Naive thymus-derived CD4-positive, alpha-beta T cell (primary cell): ENCODE data around the gene ALOX15. TPM values are rescaled to one million over a fixed set of nuclear protein-coding genes. Genes with fewer than 3 reads are reported as not detected.
"Not testable (repeated sequence)": the region's sequence is repeated elsewhere in the genome, so short reads cannot be mapped to it uniquely, and the experiment has no call there.

Source experiments
- ATAC-seq: fragments of 150-1000 bp; cut with Tn5 transposase; 2 replicates; pipeline ENCODE4 v1.10.0; 2021; ENCODE audit warnings: mild to moderate bottlenecking, moderate library complexity
- CTCF ChIA-PET: fragments of 350-600 bp; sonication (Branson Sonifier 250); formaldehyde crosslinking; loops from one replicate; lab custom pipeline; 2021; ENCODE audit warnings: antibody characterized with exemption; lab: Charles Lee
- POLR2A ChIA-PET: fragments of 350-600 bp; sonication (Branson Sonifier 250); formaldehyde crosslinking; loops from one replicate; lab custom pipeline; 2021; ENCODE audit warnings: antibody characterized with exemption, inconsistent platforms; lab: Charles Lee
- DNase-seq, 9 donors: peaks; one replicate each; pipeline versions ENCODE4 v3.0.0 to v3.0.0-alpha.2; 2020 to 2022; ENCODE audit warnings: mixed read lengths in 1 of 9
- H3K27ac ChIP-seq: one replicate; pipeline ENCODE4 v1.7.0; 2013; ENCODE audit warnings: mild to moderate bottlenecking, low read depth, low read length, moderate library complexity
- H3K27me3 ChIP-seq, 2 donors: one replicate each; pipeline ENCODE4 v1.7.0; 2013; ENCODE audit warnings: low read length in 2 of 2, mild to moderate bottlenecking in 2 of 2, moderate library complexity in 2 of 2; ENCODE audit not compliant: control insufficient read depth in 2 of 2, insufficient read depth in 2 of 2
- H3K36me3 ChIP-seq, 3 experiments: 1 replicate in 2 of 3; 2 replicates in 1 of 3; pipeline ENCODE4 v1.7.0; 2013; ENCODE audit warnings: low read length in 3 of 3, mild to moderate bottlenecking in 3 of 3, moderate library complexity in 1 of 3; ENCODE audit not compliant: insufficient read depth in 3 of 3, control insufficient read depth in 2 of 3
- H3K4me1 ChIP-seq, 2 donors: one replicate each; pipeline ENCODE4 v1.7.0; 2013; ENCODE audit warnings: low read length in 2 of 2, mild to moderate bottlenecking in 2 of 2, moderate library complexity in 1 of 2; ENCODE audit not compliant: control insufficient read depth in 2 of 2, insufficient read depth in 2 of 2
- H3K4me3 ChIP-seq: 2 replicates; pipeline ENCODE4 v1.7.0; 2013; ENCODE audit warnings: mild to moderate bottlenecking, low read length
- H3K9me3 ChIP-seq, 3 experiments: 1 replicate in 2 of 3; 2 replicates in 1 of 3; pipeline ENCODE4 v1.7.0; 2013; ENCODE audit warnings: low read length in 3 of 3; ENCODE audit not compliant: control insufficient read depth in 2 of 3
- H3K27ac Mint-ChIP-seq, 9 donors: one replicate each; pipeline ENCODE4 v1.8.0; 2020 to 2022; ENCODE audit warnings: mixed read lengths in 9 of 9, mild to moderate bottlenecking in 8 of 9, moderate library complexity in 5 of 9, inconsistent platforms in 2 of 9
- H3K27me3 Mint-ChIP-seq, 5 donors: one replicate each; pipeline ENCODE4 v1.8.0; 2021 to 2022; ENCODE audit warnings: mixed read lengths in 5 of 5, mild to moderate bottlenecking in 1 of 5
- H3K36me3 Mint-ChIP-seq, 5 donors: one replicate each; pipeline ENCODE4 v1.8.0; 2020 to 2022; ENCODE audit warnings: mixed read lengths in 5 of 5, mild to moderate bottlenecking in 3 of 5, inconsistent platforms in 1 of 5
- H3K4me1 Mint-ChIP-seq, 7 donors: one replicate each; pipeline ENCODE4 v1.8.0; 2020 to 2022; ENCODE audit warnings: mixed read lengths in 7 of 7, mild to moderate bottlenecking in 3 of 7, inconsistent platforms in 1 of 7
- H3K4me3 Mint-ChIP-seq, 10 donors: one replicate each; pipeline ENCODE4 v1.8.0; 2020 to 2022; ENCODE audit warnings: mild to moderate bottlenecking in 10 of 10, mixed read lengths in 10 of 10, moderate library complexity in 6 of 10, inconsistent platforms in 2 of 10
- H3K9me3 Mint-ChIP-seq, 11 donors: one replicate each; pipeline ENCODE4 v1.8.0; 2020 to 2022; ENCODE audit warnings: mixed read lengths in 11 of 11, mild to moderate bottlenecking in 4 of 11, inconsistent platforms in 1 of 11, moderate library complexity in 1 of 11
- intact Hi-C, 2 donors: fragments of 100-400 bp; cut with micrococcal nuclease; formaldehyde crosslinking; loops; one replicate each; pipeline ENCODE4 v1.15.1; 2023
- polyA plus RNA-seq, 2 donors: library from polyadenylated mRNA; unstranded; fragments of 300-500 nt; fragmentation: Illumina TruSeq; gene quantifications; one replicate each; pipeline ENCODE4 v1.2.3, GENCODE V29; 2021
- total RNA-seq, 6 experiments: library from RNA in 5 of 6; stranded (reverse) in 5 of 6; gene quantifications; 1 replicate in 5 of 6; 2 replicates in 1 of 6; pipeline ENCODE4 v1.2.3 and lab custom pipeline; 2021 to 2026

Gene ALOX15
- total and polyA plus RNA-seq, 7 experiments from 2014 or later, result 0.44 to 0.60 (median 0.50) TPM; not detected in 4

- H3K27me3 Mint-ChIP-seq, result peaks cover 0 to 14% (median 0%) of the 10 kb centered on the region in 5 donors
- no peak overlapping the region for H3K4me3 ChIP-seq
- H3K9me3 ChIP-seq, result no peaks in the 10 kb centered on the region
- POLR2A ChIA-PET, result no interaction called here
- no peaks in the 10 kb centered on the region for H3K4me1 ChIP-seq
- no peaks in the 10 kb centered on the region for H3K27me3 ChIP-seq
- CTCF ChIA-PET, result no interaction called here
- ATAC-seq (no peak), DNase-seq (no peak)
- intact Hi-C loops, result no loop called here
- no peak overlapping the region for H3K27ac Mint-ChIP-seq
- H3K36me3 Mint-ChIP-seq, result no peaks in the 10 kb centered on the region
- H3K4me1 Mint-ChIP-seq, result no peaks in the 10 kb centered on the region
- H3K36me3 ChIP-seq, result no peaks in the 10 kb centered on the region
- H3K27ac ChIP-seq, result no peak overlapping the region
- H3K4me3 Mint-ChIP-seq, result no peak overlapping the region
- H3K9me3 Mint-ChIP-seq, result peaks cover 0 to 1% (median 0%) of the 10 kb centered on the region in 11 donors
Observed at GRCh38 chr17:4600563-4600962, 40.9 kb downstream of the ALOX15 start.

GRCh38 chr17:4599505-4600281 is 41.8 kb downstream of the ALOX15 start:
- H3K9me3 ChIP-seq, result no peaks in the 10 kb centered on the region
- peaks cover 0 to 14% (median 0%) of the 10 kb centered on the region in 5 donors for H3K27me3 Mint-ChIP-seq
- no peaks in the 10 kb centered on the region for H3K4me1 ChIP-seq
- H3K36me3 Mint-ChIP-seq, result no peaks in the 10 kb centered on the region
- H3K27me3 ChIP-seq, result no peaks in the 10 kb centered on the region
- H3K27ac ChIP-seq, result no peak overlapping the region
- no peaks in the 10 kb centered on the region for H3K36me3 ChIP-seq
- DNase-seq (no peak), ATAC-seq (no peak)
- intact Hi-C loops, result no loop called here
- ChIA-PET POLR2A (no interaction called here), CTCF (no interaction called here)
- H3K4me1 Mint-ChIP-seq, result peaks cover 0 to 5% (median 4%) of the 10 kb centered on the region in 7 donors
- no peak overlapping the region for H3K4me3 Mint-ChIP-seq
- peaks cover 0 to 1% (median 0%) of the 10 kb centered on the region in 11 donors for H3K9me3 Mint-ChIP-seq
- no peak overlapping the region for H3K27ac Mint-ChIP-seq
- H3K4me3 ChIP-seq, result no peak overlapping the region

GRCh38 chr17:4598776-4599504 is 42.5 kb downstream of the ALOX15 start:
- Mint-ChIP-seq H3K36me3 (no peaks in the 10 kb centered on the region), H3K27me3 (peaks cover 0 to 14% (median 0%) of the 10 kb centered on the region in 5 donors), H3K4me1 (peaks cover 0 to 5% (median 4%) of the 10 kb centered on the region in 7 donors), H3K9me3 (peaks cover 0 to 1% (median 0%) of the 10 kb centered on the region in 11 donors), H3K27ac (no peak overlapping the region), H3K4me3 (no peak overlapping the region)
- ChIA-PET CTCF (no interaction called here), POLR2A (no interaction called here)
- no peaks in the 10 kb centered on the region for H3K4me1 ChIP-seq
- DNase-seq (no peak), ATAC-seq (no peak)
- H3K9me3 ChIP-seq, result no peaks in the 10 kb centered on the region
- H3K27ac ChIP-seq, result no peak overlapping the region
- intact Hi-C loops, result no loop called here
- H3K36me3 ChIP-seq, result no peaks in the 10 kb centered on the region
- H3K4me3 ChIP-seq, result no peak overlapping the region
- no peaks in the 10 kb centered on the region for H3K27me3 ChIP-seq

- ChIA-PET CTCF (no interaction called here), POLR2A (no interaction called here)
- Mint-ChIP-seq H3K36me3 (no peaks in the 10 kb centered on the region), H3K4me3 (no peak overlapping the region), H3K9me3 (peaks cover 0 to 1% (median 0%) of the 10 kb centered on the region in 11 donors), H3K27ac (no peak overlapping the region), H3K27me3 (peaks cover 0 to 14% (median 2%) of the 10 kb centered on the region in 5 donors), H3K4me1 (peaks cover 0 to 5% (median 4%) of the 10 kb centered on the region in 7 donors)
- H3K27ac ChIP-seq, result no peak overlapping the region
- DNase-seq (no peak), ATAC-seq (no peak)
- no peaks in the 10 kb centered on the region for H3K9me3 ChIP-seq
- H3K36me3 ChIP-seq, result no peaks in the 10 kb centered on the region
- intact Hi-C loops, result no loop called here
- no peaks in the 10 kb centered on the region for H3K27me3 ChIP-seq
- no peaks in the 10 kb centered on the region for H3K4me1 ChIP-seq
- H3K4me3 ChIP-seq, result no peak overlapping the region
Observed at GRCh38 chr17:4597975-4598374, 43.5 kb downstream of the ALOX15 start.

- intact Hi-C loops, result no loop called here
- Histone ChIP-seq H3K36me3 (no peaks in the 10 kb centered on the region), H3K9me3 (no peaks in the 10 kb centered on the region), H3K4me1 (no peaks in the 10 kb centered on the region), H3K27ac (no peak overlapping the region), H3K27me3 (no peaks in the 10 kb centered on the region), H3K4me3 (no peak overlapping the region)
- peaks cover 0 to 5% (median 4%) of the 10 kb centered on the region in 7 donors for H3K4me1 Mint-ChIP-seq
- DNase-seq (no peak), ATAC-seq (no peak)
- H3K27ac Mint-ChIP-seq, result no peak overlapping the region
- H3K27me3 Mint-ChIP-seq, result peaks cover 0 to 14% (median 2%) of the 10 kb centered on the region in 5 donors
- H3K4me3 Mint-ChIP-seq, result no peak overlapping the region
- POLR2A ChIA-PET, result interaction anchor here (0.8 kb wide), 1 partner anchor 25 kb away, joined by 3 read pairs; no protein-coding TSS in a partner anchor
- H3K9me3 Mint-ChIP-seq, result peaks cover 0 to 1% (median 0%) of the 10 kb centered on the region in 11 donors
- no peaks in the 10 kb centered on the region for H3K36me3 Mint-ChIP-seq
- CTCF ChIA-PET, result no interaction called here
Observed at GRCh38 chr17:4596636-4597380, 44.7 kb downstream of the ALOX15 start.

GRCh38 chr17:4595685-4596342 is 45.7 kb downstream of the ALOX15 start:
- H3K36me3 ChIP-seq, POLR2A ChIA-PET, H3K9me3 ChIP-seq, H3K27me3 ChIP-seq, H3K4me1 Mint-ChIP-seq, H3K4me1 ChIP-seq, H3K4me3 ChIP-seq, H3K36me3 Mint-ChIP-seq, ATAC-seq, H3K9me3 Mint-ChIP-seq, H3K27ac ChIP-seq, DNase-seq, intact Hi-C loops, H3K4me3 Mint-ChIP-seq, H3K27ac Mint-ChIP-seq: not testable (repeated sequence)
- CTCF ChIA-PET, result interaction anchor here (0.7 kb wide), 1 partner anchor 28 kb away, joined by 3 read pairs; no protein-coding TSS in a partner anchor
- peaks cover 0 to 14% (median 2%) of the 10 kb centered on the region in 5 donors for H3K27me3 Mint-ChIP-seq
